Esophagus squamous epithelium (tissue), 4 donors: ENCODE results near the gene CECR2.

Source experiments
- CTCF ChIP-seq, 6 experiments: fragments of 450-650 bp in 4 of 6; fragments of 200-600 bp in 2 of 6; sonication (generic) in 2 of 6; IDR thresholded peaks; one replicate each; pipeline ENCODE4 v1.5.1; 2016 to 2019; ENCODE audit warnings: antibody characterized with exemption in 6 of 6, mild to moderate bottlenecking in 4 of 6, moderate library complexity in 4 of 6
- POLR2A ChIP-seq, 4 donors: fragments of 450-650 bp; IDR thresholded peaks; one replicate each; pipeline ENCODE4 v1.6.1; 2017; ENCODE audit warnings: antibody characterized with exemption in 4 of 4, mild to moderate bottlenecking in 4 of 4, moderate library complexity in 3 of 4

- TF ChIP-seq CTCF (IDR thresholded peaks at IDR 0.05) = no peak
- TF ChIP-seq POLR2A (IDR thresholded peaks at IDR 0.05) = no peak
Measured at GRCh38 chr22:17390087-17390486, 20.8 kb downstream of the CECR2 start.
